Stimulated activated CD4-positive, alpha-beta T cell treated with anti-CD3 and anti-CD28 coated beads, Interleukin-2, amount 100 ng/mL, for 4 hours (primary cell): ENCODE data around the gene RAD51.

Source experiments
- DNase-seq: peaks from one replicate; pipeline ENCODE4 v3.0.0-alpha.2; 2020; ENCODE audit warnings: low read depth

The RAD51 gene

DNA sequence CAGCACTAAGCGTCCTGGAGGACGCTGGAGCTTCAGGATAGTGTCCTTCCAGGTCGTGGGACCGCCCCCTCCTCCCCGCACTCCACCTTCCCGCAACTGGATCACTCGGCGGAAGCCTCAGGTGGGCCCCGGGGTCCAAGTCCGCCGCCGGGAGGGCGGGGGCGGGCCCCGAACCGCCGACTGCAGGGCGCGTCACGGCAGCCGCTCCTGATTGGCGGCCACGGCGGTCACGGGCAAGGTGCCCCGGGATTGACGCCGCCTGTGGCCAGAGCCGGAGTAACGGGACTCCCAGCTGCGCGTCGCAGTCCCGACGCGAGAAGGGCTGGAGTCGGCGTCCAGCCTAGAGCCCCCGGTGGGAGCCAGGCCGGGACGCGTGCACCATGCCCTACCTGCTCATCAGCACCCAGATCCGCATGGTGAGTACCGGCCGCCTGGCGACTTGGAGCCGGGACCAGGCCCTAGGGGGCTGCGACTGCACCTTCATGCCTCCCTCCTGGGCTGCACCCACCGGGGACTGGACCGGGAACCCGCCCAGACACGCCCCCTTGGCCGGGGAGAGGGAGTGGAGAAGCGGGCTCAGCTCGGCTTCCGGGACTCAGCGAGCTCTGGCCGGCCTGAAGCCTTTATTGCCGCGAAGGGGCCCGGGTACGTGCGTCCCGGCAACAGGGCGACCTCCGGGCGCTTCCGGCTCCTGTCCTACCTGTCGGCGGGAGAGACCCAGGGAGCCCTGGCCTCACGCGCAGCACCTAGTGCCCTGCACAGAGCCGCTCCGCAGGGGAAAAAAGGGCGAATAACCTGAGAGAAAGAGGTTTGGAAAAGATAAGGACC lies 69.0 kb downstream of the RAD51 start, which contains the start of gene GCHFR:
Gene GCHFR (plus strand): TSS at position 268 of the 828 bp plus-strand sequence. CDS start 113 bp downstream, at position 381.
- no peak for DNase-seq

DNA sequence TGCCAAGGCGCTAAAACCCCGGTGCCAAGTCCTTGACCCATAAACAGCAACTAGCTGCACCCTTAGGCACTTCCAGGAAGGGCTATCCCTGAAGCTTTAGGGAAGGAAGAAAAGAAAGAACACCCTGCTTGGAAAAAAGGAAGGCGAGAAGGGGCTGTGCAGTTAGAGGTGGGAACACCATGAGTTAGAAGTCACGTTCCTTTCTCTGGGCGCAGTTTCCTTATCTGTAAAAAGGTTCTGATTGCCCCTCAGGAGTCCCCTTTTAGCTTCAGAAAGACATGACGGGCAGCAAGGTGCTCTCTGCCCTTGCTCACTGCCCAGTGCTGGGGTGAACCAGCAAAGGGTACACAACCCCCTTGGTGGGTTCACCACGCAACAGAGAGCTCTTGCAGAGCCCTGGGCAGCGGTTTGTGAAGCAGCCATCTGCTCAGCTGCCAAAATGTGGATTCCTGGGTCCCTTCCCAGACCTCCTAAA lies 69.7 kb downstream of the RAD51 start:
- DNase-seq = no peak

GRCh38 chr15:40766194-40766815 lies 71.3 kb downstream of the RAD51 start:
- no peak for DNase-seq

DNA sequence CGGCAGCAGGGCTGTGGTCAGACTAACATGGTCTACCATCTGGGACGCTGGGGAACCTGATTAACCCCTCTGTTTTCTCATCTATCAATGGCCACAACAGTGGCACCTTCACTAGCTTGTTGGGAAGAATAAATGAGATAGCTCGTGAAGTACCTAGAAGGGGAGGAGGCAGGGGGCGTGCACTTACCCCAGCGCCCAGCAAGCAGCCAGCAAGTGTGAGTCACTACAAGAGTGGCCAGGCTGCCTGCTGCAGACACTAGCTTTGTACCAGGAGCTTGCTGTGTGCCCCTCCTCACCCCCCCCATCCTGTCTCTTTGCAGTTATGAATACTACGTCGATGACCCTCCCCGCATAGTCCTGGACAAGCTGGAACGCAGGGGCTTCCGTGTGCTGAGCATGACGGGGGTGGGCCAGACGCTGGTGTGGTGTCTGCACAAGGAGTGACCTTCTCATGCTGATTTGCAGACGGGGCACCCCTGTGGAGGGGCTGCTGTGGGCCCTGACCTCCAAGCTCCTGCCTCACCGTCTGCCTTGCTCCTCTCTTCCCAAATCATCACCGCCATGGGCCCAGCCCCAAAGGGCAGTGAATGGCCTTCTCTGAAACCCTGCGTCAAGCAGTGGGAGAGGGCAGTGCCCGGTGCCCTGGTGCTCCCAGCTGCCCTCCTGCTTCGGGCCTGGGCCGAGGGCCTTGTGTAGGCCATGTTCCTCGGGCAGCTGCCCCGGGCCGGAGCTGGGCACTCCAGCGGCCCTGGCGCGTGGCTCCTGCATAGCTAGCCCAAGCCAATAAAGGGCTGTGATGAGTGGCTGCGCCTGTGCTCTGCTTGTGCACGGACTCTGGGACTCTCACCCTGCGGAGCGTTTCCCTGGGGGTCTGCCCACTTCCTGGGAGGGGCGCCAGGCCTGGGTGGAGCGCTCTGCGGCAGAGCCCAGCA lies 72.2 kb downstream of the RAD51 start:
- no peak for DNase-seq

GRCh38 chr15:40767838-40768500 lies 73.0 kb downstream of the RAD51 start:
- DNase-seq = no peak

DNA sequence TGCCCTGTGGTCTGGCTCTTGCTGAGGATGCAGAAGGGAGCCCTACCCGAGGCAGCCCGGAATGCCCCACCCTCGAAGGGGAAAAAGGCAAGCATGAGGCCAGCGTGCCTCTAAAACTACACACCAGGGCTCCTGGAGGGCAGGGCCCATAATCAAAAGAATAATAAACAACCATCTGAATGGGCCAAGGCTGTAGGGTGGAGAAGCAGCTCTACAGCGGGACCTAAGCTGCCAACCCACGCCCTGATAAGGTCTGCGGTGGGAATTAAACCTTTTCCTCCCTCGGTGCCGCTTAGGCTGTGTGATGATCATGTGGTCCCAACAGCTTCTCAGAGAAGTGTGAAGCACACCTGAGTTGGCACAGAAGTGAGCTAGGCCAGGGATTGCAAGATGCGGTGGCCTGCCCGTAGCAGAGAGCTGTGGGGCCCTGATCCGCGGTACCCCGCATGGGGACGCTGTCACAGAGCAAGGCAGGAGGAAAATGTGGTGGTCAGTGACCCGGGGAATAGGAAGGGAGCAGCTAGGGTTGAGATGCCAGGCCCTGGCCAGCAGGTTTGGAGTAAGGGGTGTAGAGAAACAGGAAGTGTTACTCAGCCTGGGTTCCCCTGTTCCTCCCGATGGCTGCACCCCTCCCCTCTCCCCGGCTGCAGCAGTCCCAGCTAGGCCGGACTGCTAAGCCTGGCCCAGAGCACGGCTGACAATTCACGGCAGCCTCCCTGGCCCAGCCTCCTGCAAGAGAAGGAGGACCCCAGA lies 73.7 kb downstream of the RAD51 start:
- no peak for DNase-seq

DNA sequence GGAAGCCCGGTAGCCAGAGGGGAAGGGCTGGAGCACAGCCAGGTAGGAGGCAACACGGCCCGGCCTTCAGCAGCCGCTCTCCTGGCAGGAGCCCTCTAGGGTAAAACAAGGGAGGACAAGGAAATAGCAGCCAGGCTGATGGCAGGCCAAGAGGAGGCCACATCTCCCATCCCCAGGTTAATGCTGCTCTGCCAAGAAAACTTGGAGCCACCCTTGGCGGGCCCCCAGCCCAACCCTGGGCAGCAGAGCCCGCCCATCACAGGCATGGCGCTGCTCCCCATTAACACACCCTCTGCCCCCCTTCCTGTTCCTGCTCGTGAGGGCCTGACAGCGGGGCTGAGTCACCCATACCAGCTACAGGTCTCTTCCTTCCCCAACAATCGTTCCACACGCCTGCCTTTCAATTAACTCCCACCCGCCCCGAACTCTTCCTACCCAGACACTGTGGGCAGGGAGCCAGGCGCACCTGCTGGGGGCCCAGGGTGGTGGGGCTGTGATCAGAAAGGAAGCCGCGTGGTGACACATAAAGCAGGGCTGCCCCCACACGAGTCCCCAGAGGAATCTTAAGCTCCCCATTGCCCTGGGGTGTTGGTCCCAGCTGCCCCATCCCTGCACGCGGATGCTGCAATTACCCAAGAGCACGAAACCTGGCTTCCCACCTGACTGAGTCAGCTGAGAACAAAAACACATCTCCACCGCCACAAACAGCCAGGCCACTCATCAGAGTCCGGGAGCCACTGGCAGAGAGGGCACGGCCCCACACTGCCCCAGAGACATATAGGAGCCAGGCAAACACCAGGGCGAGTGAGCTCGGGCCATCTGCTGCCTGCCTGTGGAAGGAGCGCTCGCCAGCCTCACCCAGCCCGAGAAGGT lies 74.5 kb downstream of the RAD51 start, which contains the start of gene C15orf62:
Gene C15orf62 (plus strand): TSS at position 707 of the 873 bp plus-strand sequence. CDS start 516 bp downstream, outside the sequence.
- peak; percentile 84 for DNase-seq

GRCh38 chr15:40770147-40770721 lies 75.3 kb downstream of the RAD51 start:
- no peak for DNase-seq

- DNase-seq = no peak
Observed at GRCh38 chr15:40771242-40771641, 76.3 kb downstream of the RAD51 start.

DNA sequence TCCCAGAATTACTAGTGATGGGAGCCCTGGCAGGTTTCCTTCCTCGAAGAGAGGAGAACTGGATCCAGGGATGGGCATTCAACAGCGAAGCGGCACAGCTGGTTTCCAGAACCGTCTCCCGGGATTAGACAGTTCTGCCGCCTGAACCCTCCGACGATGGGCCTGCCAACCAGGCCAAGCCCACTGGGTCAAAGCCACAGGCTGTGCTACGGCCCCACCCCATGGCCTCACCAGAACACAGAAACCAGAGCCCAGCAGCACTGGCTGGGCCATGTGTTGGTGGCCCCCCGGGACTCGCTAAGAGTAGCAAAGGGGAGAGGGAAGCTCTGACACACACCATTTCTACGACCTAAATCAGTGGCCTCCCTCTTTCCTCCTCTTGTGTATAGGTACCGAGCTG lies 77.0 kb downstream of the RAD51 start:
- DNase-seq = no peak

DNA sequence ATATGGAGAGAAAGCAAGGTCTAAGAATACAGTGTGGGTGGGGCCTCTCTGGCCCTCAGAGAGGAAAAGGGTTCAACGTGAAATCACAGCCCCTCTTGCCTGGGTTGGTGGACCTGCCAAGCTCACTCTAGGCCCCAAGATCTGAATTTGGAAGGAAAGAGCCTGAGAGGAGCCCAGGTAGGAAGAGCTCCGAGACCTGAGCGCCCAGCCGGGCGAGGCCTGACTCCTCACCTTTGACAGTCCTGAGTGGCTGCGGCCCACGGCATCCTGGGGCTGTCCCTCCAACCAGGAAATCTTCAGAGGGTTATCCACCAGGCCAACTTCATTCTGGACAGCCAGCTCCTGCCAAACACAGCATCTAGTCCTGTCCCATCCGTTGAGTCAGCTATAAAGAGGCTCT lies 78.5 kb downstream of the RAD51 start:
- no peak for DNase-seq

GRCh38 chr15:40773902-40774301 lies 78.9 kb downstream of the RAD51 start:
- no peak for DNase-seq

DNA sequence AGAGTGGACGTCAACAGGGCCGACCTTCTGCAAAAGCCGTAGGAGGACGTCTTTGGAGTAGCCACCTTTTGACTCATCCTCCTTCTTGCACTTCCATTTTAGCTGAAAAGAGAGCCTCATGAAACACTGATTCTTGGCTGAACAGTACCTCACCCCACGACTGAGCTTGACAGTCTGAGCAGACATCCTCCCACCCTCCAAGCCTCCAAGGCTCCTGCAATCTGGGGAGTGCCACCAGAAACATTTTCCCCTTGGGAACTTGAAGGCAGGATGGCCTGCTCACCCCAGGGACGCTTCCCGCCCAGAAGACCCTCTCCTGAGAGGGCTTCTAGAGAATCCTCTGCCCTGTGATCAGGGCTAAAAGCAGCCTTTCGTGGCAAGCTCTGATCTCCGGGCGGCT lies 80.0 kb downstream of the RAD51 start:
- no peak for DNase-seq

- DNase-seq = no peak
Observed at GRCh38 chr15:40775740-40776536, 81.0 kb downstream of the RAD51 start.

DNA sequence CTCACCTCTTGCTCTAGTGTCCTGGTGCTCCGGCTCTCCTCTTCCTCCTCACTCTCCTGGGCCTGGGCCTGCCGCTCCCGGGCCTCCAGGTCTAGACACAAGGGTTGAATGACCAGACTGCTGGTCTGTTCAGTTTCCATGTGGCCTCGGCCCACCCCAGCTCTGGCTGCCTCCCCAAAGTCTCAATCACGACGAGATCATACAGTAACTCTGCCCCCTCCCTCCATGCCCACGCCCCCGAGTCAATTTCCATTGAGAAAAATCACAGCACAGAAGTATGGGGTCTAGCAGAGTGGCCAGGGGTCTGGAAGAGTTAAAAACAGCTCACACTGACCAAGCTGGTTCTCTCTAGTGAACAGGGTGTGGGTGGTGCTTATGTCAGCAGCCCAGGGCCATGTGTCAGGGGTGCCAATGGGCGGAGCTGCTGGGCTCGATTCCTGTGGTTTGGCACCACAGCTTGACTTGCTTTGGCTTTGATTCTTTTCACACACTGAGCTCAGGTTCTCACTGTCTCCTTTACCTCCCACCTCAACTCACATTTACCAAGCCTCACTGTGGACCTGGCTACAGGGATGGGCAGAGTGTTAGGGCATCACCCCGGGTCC lies 81.7 kb downstream of the RAD51 start:
- DNase-seq = no peak
